Peyer's patch (tissue), 4 donors: ENCODE measurements around the gene PMM2. TPM values are rescaled to one million over a fixed set of nuclear protein-coding genes. Genes with fewer than 3 reads are reported as not detected.

Experiments used
- DNase-seq, 3 donors: peaks; one replicate each; pipeline ENCODE4 v3.0.0-alpha.2; 2017 to 2019
- H3K27ac ChIP-seq, 4 donors: fragments of 200-600 bp; sonication (generic); one replicate each; pipeline ENCODE4 v1.5.1; 2016 to 2019
- H3K27me3 ChIP-seq, 2 donors: fragments of 200-600 bp; sonication (generic); one replicate each; pipeline ENCODE4 v1.5.1; 2019
- H3K36me3 ChIP-seq, 3 donors: fragments of 200-600 bp; sonication (generic); one replicate each; pipeline ENCODE4 v1.5.1; 2016 to 2019
- H3K4me1 ChIP-seq, 4 donors: fragments of 200-600 bp; sonication (generic); one replicate each; pipeline ENCODE4 v1.5.1; 2016 to 2019
- H3K4me3 ChIP-seq, 4 donors: fragments of 200-600 bp; sonication (generic); 1 replicate in 3 of 4; 2 replicates in 1 of 4; pipeline ENCODE4 v1.5.1; 2016 to 2019; ENCODE audit warnings: mild to moderate bottlenecking in 1 of 4
- H3K9me3 ChIP-seq, 4 donors: fragments of 200-600 bp; sonication (generic); one replicate each; pipeline ENCODE4 v1.5.1; 2016 to 2019; ENCODE audit warnings: mild to moderate bottlenecking in 1 of 4
- POLR2A ChIP-seq, 2 donors: fragments of 450-650 bp; IDR thresholded peaks; one replicate each; pipeline ENCODE4 v1.5.1; 2017; ENCODE audit warnings: antibody characterized with exemption in 2 of 2, mild to moderate bottlenecking in 2 of 2, moderate library complexity in 2 of 2
- total RNA-seq, 4 donors: library from RNA; depleted of rRNA; stranded (reverse); fragments of >200 nt; gene quantifications; one replicate each; pipeline ENCODE4 v1.1.0, GENCODE V29; 2016
- TF ChIP-seq, protein P1 (sequence below), 6 experiments: fragments of 450-650 bp in 4 of 6; fragments of 200-600 bp in 2 of 6; sonication (generic) in 1 of 6; IDR thresholded peaks; one replicate each; pipeline ENCODE4 v1.5.1; 2017 to 2019; ENCODE audit warnings: antibody characterized with exemption in 6 of 6, mild to moderate bottlenecking in 3 of 6, moderate library complexity in 1 of 6

PMM2 gene
- total RNA-seq, 4 donors from 2014 or later: 49.5 to 84.2 (median 82.3) TPM

DNA sequence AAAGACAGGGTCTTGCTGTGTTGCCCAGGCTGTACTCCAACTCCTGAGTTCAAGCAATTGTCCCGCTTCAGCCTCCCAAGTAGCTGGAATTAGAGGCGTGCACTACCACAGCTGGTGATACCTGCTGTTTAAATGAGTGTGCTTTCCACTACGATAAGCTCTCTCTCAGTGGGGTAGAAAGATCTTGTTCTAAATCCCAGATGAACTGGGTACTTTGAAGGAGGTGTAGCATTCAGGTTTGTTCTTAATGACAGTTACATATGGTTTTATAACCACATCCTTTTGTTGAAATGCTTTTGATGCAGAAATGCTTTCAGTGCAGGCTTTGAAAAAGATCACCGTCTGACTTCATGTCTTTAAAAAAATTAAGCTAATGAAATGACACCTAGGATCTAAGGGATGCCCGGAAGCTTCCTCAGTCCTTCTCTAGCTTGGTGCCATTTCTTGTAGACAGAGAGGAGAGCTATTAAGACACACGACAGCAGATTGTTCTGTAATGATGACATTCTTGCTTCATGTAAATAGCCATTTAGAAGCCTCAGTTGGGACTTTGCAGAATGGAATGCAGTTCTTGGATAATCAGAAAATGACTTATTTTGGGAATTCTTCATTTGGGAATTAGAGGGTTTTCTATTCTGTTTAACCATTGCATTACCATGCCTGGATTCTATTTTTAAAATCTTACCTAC lies 19.5 kb downstream of the PMM2 start:
- Histone ChIP-seq H3K9me3 (no peaks in the 10 kb centered on the region), H3K4me1 (no peaks in the 10 kb centered on the region), H3K4me3 (no peak overlapping the region), H3K36me3 (peaks cover 0 to 98% (median 4%) of the 10 kb centered on the region in 3 donors), H3K27me3 (no peaks in the 10 kb centered on the region), H3K27ac (no peak overlapping the region)
- no peak for DNase-seq
- TF ChIP-seq, protein P1, sequence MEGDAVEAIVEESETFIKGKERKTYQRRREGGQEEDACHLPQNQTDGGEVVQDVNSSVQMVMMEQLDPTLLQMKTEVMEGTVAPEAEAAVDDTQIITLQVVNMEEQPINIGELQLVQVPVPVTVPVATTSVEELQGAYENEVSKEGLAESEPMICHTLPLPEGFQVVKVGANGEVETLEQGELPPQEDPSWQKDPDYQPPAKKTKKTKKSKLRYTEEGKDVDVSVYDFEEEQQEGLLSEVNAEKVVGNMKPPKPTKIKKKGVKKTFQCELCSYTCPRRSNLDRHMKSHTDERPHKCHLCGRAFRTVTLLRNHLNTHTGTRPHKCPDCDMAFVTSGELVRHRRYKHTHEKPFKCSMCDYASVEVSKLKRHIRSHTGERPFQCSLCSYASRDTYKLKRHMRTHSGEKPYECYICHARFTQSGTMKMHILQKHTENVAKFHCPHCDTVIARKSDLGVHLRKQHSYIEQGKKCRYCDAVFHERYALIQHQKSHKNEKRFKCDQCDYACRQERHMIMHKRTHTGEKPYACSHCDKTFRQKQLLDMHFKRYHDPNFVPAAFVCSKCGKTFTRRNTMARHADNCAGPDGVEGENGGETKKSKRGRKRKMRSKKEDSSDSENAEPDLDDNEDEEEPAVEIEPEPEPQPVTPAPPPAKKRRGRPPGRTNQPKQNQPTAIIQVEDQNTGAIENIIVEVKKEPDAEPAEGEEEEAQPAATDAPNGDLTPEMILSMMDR (IDR thresholded peaks at IDR 0.05): no peak
- TF ChIP-seq POLR2A (IDR thresholded peaks at IDR 0.05): no peak

DNA sequence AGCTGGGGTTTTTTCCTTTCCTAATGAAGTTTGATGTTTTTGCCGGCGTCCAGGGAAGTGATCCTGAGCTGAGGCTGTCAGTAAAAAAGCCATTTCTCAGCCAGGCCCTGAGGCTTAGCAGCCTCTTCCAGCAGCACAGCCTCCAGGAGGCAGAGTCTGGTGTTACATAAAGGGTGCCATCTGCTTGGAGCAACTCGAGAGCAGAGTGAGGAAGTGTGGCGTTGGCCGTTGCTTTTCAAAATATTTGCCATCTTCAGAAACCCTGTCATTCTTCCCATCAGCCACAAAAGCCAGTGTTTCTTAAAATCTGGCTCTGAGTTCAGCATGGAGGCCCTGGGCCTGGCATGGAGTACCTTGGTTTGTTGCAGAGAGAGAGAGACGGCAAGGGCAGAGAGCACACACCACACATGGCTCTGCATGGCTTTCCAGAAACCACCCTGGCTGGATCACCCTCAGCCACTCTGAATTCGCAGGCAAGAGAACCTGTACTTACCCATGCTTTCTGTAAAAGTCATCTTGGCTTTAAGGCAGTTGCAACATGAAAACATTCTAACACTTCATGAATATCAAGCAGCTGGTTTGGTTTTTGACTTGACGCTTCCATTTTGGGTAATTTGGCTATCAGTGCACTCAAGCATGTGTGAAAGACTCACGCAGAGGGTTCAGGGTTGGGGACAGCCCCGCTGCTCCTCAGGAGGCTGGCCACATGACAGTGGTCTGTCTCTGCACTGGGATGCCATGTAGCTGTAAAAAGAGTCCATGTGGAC lies 21.0 kb downstream of the PMM2 start:
- Histone ChIP-seq H3K27ac (no peak overlapping the region), H3K4me1 (no peaks in the 10 kb centered on the region), H3K36me3 (peaks cover 0 to 88% (median 4%) of the 10 kb centered on the region in 3 donors), H3K9me3 (no peaks in the 10 kb centered on the region), H3K27me3 (no peaks in the 10 kb centered on the region), H3K4me3 (no peak overlapping the region)
- TF ChIP-seq, protein P1 (IDR thresholded peaks at IDR 0.05): no peak
- no peak for TF ChIP-seq POLR2A (IDR thresholded peaks at IDR 0.05)
- no peak for DNase-seq

DNA sequence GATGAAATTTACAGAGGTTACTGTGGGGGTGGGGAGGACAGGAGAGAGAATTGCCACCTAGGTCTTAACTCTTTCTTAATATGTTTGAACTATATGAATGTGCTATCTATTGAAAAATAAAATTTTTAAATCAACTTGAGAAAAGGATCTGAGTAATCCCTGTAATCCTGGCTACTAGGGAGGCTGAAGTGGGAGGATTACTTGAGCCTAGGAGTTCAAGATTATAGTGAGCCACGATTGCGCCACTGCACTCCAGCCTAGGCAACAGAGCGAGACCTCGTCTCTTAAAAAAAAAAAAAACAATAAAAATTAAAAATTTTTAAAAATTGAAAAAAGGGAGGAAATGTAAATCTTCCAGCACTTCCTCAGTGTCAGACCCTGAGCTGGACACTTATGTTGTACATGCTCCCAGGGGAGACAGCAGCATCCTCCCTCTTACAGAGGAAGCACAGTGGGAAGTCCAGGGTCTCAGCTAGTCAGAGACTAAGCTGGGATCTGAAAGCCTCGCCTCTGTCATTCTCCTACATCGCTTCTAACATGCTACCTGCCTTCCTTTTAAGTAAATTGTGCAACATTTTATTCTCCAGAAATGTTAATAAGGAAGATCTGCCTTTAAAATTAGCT lies 21.9 kb downstream of the PMM2 start:
- H3K36me3 ChIP-seq: peaks cover 0 to 88% (median 4%) of the 10 kb centered on the region in 3 donors
- H3K4me1 ChIP-seq: no peaks in the 10 kb centered on the region
- no peaks in the 10 kb centered on the region for H3K27me3 ChIP-seq
- no peak for DNase-seq
- H3K4me3 ChIP-seq: no peak overlapping the region
- H3K9me3 ChIP-seq: no peaks in the 10 kb centered on the region
- TF ChIP-seq, protein P1 (IDR thresholded peaks at IDR 0.05): no peak
- TF ChIP-seq POLR2A (IDR thresholded peaks at IDR 0.05): no peak
- no peak overlapping the region for H3K27ac ChIP-seq

DNA sequence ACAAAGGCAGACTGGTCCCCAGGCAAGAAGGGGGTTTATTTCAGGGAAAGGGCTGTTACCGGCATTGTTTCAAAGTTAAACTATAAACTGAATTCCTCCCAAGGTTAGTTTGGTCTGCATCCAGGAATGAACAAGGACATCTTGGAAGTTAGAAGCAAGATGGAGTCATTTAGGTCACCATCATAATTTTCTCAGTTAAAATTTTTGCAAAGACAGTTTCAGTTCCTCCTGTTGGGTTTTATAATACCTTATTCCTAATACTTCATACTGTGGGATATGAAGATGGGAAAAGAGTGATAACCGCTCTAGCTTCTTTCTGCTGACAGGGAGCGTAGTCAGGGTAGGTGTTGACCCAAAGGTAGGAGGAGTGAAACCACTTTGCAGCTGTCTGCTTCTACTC lies 24.8 kb downstream of the PMM2 start:
- Histone ChIP-seq H3K27me3 (no peaks in the 10 kb centered on the region), H3K4me3 (no peak overlapping the region), H3K9me3 (no peaks in the 10 kb centered on the region), H3K27ac (no peak overlapping the region), H3K36me3 (peaks cover 0 to 65% (median 4%) of the 10 kb centered on the region in 3 donors), H3K4me1 (no peaks in the 10 kb centered on the region)
- TF ChIP-seq, protein P1 (IDR thresholded peaks at IDR 0.05): no peak
- TF ChIP-seq POLR2A (IDR thresholded peaks at IDR 0.05): no peak
- no peak for DNase-seq

DNA sequence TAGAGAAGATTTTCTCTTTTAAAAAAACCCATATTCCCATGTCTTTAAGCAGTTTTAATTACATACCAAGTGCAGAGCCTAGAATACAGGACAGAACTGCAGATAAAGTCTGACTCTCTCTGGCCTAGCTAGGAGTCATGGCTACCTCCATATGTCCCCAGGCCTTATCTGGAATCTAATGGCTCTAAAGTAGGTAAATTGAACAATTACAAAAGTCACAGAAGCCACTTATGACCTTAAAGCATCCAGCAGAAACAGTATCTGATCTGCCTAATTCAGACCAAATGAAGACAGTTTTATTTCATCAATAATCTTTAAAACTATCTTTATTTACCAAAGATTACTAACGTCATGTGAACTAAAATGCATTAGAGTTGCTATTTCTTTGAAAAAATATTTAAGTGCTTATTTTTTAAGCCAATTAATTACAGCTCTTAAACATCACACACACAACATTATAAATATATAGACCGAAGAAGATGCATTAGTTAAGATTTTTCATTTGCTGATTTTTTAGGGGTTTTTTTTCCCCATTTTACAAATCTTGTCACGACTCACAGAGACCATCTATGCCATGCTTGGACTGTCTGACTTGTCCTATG lies 28.7 kb downstream of the PMM2 start:
- no peak overlapping the region for H3K27ac ChIP-seq
- no peak for DNase-seq
- no peaks in the 10 kb centered on the region for H3K27me3 ChIP-seq
- TF ChIP-seq, protein P1 (IDR thresholded peaks at IDR 0.05): no peak
- no peak for TF ChIP-seq POLR2A (IDR thresholded peaks at IDR 0.05)
- H3K4me1 ChIP-seq: no peaks in the 10 kb centered on the region
- no peaks in the 10 kb centered on the region for H3K9me3 ChIP-seq
- no peak overlapping the region for H3K4me3 ChIP-seq
- H3K36me3 ChIP-seq: peaks cover 0 to 49% (median 0%) of the 10 kb centered on the region in 3 donors
